Activated CD8-positive, alpha-beta memory T cell treated with anti-CD3 and anti-CD28 coated beads for 1 hour (primary cell): ENCODE results near the gene DSP.

Source experiments
- DNase-seq, 2 donors: peaks; one replicate each; pipeline ENCODE4 v3.0.0-alpha.2; 2020; ENCODE audit warnings: low read depth in 1 of 2; ENCODE audit errors: extremely low read depth in 1 of 2

Gene DSP, protein sequence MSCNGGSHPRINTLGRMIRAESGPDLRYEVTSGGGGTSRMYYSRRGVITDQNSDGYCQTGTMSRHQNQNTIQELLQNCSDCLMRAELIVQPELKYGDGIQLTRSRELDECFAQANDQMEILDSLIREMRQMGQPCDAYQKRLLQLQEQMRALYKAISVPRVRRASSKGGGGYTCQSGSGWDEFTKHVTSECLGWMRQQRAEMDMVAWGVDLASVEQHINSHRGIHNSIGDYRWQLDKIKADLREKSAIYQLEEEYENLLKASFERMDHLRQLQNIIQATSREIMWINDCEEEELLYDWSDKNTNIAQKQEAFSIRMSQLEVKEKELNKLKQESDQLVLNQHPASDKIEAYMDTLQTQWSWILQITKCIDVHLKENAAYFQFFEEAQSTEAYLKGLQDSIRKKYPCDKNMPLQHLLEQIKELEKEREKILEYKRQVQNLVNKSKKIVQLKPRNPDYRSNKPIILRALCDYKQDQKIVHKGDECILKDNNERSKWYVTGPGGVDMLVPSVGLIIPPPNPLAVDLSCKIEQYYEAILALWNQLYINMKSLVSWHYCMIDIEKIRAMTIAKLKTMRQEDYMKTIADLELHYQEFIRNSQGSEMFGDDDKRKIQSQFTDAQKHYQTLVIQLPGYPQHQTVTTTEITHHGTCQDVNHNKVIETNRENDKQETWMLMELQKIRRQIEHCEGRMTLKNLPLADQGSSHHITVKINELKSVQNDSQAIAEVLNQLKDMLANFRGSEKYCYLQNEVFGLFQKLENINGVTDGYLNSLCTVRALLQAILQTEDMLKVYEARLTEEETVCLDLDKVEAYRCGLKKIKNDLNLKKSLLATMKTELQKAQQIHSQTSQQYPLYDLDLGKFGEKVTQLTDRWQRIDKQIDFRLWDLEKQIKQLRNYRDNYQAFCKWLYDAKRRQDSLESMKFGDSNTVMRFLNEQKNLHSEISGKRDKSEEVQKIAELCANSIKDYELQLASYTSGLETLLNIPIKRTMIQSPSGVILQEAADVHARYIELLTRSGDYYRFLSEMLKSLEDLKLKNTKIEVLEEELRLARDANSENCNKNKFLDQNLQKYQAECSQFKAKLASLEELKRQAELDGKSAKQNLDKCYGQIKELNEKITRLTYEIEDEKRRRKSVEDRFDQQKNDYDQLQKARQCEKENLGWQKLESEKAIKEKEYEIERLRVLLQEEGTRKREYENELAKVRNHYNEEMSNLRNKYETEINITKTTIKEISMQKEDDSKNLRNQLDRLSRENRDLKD (N-terminal part only)

DNA sequence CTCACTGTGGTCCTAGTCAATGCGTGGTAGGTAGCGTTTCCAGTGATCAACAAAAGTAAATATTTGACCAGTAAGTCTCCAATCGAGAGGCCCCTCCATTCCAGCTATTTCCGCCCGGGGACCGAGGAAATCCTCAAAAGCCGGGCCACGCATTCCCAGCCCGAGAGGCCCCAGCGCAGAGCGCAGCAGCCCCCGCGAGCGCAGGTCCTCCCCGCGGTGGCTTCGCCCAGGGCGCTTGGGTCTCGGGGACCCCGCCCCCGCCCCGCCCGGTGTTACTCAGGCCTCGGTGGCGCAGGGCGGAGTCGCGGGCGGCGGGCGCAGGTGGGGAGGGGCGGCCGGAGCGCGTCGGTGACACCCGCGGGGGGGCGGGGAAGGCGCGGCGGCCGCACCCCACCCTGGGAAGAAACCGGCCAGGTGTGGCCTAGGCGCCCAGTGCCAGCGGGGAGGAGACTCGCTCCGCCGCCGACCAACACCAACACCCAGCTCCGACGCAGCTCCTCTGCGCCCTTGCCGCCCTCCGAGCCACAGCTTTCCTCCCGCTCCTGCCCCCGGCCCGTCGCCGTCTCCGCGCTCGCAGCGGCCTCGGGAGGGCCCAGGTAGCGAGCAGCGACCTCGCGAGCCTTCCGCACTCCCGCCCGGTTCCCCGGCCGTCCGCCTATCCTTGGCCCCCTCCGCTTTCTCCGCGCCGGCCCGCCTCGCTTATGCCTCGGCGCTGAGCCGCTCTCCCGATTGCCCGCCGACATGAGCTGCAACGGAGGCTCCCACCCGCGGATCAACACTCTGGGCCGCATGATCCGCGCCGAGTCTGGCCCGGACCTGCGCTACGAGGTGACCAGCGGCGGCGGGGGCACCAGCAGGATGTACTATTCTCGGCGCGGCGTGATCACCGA, at the start of gene DSP:
DSP (plus strand) TSS at position 497 of the 890 bp plus-strand sequence; CDS start at position 742, 245 bp downstream.
- no peak for DNase-seq

DNA sequence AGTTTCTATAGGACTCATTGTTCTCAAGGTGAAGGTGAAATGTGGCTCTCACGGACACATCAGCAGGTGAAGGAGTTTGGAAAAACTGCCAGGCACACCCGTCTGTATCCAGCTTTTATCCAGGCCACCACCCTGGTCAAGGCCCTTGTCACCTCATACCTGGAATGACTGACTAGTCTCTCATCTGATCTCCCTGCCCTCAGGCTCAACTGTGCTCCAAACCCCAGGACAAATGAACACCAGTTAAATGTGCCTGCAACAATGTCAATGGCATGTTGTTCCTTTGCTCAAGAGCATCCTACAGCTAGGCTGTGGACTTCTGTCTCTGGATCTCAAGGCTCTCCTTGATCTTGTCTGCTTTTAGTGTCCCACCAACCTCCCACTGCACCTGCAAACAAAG, 47.6 kb upstream of the DSP start:
- no peak for DNase-seq

DNA sequence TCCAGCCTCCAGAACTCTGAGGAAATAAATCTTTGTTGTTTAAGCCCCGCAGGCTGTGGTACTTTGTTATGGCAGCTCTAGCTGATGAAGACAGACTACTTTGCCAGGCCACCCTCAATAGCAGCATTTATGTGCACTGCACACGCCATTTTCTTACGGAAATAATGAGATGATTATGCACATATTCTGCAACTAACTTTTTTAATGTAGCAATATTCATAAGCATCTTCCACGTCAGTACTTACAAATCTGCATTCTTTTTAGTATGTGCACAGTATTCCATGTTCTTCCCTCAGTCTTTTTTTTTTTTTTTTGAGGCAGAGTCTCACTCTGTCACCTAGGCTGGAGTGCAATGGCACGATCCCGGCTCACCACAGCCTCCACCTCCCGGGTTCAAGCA, 46.8 kb upstream of the DSP start:
- DNase-seq = no peak

DNA sequence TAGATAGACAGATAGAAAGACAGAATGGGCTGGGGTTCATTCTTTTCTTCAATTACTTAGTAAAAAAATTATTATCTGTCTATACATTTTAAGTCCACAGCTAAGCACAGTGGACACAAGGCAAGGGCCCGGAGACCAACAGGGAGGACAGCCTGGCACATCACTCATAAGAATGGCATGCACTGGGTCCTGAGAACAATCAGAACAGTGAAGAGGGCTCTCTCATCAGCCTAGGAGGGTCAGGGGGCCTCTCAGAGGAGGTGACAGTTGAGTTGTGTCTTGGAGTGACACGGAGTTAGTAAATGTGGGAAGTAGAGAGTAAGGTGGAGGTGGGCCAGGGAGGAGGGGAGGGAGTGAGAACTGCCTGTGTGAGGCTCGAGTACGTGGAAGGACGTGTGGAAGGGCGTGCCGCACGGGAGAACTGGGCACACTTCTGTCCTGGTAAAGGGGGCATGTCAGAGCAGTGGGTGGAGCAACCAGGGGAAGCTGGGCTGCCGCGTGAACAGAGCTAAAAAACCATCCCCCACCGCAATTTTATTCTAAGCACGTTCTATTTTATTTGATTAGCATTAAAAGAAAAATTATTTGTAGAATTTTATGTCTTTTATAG, 45.1 kb upstream of the DSP start:
- no peak for DNase-seq

DNA sequence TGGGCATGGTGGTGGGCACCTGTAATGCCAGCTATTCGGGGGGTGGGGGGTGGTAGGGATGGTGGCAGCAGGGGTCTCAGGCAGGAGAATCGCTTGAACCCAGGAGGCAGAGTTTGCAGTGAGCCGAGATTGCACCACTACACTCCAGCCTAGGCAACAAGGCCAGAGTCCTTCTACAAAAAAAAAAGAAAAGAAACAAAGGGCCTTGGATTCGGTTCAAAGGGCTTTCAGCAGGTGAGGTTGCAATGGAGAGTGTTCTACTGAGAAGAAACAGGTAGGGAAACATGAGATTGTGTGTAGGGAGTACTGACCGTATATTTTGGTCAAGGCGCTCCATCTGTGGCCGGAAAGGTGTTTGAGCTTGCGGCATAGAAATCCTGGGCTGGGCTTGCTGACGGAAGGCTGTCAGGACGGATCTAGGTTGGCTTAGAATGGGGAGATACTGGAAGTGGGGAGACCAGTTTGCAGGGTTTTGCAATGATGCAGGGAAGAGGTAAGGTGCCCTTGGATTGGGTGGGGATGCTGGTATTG, 40.7 kb upstream of the DSP start:
- DNase-seq = no peak

DNA sequence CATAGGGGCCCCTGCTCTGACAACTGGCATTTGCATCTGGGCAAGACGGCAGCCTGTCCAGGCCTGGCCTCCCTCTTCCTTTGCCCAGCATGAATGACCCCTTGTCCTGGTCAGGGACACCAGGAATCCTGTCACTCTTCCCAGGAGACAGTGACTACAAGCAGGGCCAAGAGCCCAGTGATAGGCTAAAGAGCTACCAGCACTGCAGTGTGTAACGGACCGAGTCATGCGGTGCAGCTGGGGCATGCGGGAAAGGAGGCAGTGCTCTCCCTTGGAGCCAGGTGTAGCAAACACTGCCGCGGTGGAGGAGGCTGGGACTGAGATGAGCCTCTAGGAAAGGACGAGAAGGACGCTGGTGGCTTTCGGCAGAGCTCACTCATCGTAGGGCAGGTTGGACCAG, 38.7 kb upstream of the DSP start:
- no peak for DNase-seq

DNA sequence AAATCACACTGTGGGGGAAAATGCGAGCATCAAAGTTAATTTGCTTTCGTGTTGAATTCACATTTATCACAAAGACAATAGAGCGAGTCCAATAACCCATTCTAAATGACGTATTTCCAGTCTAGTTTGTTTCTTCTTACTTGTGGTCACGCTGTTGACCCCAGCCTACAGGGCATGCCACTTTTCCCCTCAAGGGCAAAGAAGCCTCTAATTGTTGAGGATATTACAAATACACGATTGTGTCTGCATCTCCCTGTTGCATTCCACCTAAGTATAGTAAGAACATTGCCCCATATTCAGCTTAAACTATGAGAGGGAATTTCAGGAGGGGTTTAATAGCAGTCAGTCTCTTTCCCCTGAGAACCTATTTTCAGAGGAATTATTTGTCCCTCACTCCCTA, 37.4 kb upstream of the DSP start:
- DNase-seq = no peak

DNA sequence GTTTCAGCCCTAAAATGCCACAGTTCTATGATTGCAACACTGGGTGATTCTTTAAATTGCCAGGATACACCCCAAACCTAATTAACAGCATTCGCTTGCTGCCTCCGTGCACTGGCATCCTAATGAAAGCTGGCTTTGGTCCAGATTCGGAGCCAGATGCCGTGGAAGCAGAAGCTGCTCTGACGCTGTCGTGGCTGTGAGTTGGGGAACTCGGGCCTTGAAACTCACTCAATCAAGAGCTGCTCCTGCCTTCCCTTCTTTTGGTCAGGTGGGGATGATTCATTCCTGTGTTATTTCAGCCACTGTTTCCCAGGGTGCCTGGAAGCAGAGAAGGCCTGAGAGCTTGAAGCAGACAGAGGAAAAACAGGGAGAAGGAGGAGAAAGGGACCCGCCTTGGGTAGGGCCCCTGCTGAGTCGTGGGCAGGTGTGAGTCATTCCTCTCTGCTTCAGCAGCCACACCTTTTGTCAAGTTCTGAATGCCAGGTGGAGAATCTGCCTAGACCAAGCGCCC, 36.2 kb upstream of the DSP start:
- no peak for DNase-seq

DNA sequence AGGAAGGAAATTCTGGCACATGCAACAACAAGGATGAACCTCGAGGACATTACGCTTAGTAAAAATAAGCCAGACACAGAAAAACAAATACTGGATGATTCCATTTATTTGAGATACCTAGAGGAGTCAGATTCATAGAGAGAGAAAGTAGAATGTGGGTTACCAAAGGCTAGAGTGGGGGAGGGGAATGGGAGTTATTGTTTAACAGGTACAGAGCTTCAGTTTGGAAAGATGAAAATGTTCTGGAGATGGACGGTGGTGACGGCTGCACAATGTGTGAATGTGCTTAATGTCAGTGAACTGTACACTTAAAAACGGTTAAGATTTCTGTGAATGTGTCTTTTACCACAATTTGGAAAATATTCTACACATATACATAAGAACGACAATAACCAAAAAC, 33.9 kb upstream of the DSP start:
- no peak for DNase-seq

DNA sequence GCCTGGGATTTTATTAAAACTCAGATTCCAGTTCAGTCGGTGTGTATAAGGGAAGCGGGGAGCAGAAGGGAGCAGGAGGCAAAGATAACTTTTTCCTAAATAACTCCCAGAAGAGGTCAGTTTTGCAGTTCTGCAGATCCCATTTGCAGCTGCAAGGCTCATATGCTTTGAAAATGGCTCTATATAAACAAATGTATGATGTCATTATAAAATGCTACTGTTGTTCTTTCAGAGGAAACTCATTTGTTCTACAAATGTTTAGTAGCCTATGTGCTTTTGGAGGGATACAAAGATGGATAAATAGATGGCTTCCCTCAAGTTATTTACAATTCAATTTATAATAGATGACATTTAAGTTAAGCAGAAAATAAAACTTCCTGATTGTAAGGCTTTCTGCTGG, 29.2 kb upstream of the DSP start:
- no peak for DNase-seq

DNA sequence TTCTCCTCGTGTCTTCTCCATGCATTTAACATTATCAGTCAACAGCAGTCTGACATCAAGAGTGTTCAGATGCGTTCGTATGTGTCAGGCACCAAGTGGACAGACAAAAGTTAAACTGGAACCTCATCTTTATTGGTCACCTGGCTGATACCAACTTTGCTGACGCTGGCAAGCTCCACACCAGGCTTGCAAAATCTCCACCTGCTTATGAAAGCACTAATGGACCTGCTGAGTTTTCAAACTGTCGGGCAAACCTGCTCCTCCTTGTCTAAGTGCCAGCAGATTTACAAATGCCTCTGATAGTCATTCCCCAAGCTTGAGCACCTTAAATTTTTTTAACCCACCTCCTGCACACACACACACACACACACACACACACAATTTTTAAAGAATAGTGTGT, 27.9 kb upstream of the DSP start:
- DNase-seq = no peak

DNA sequence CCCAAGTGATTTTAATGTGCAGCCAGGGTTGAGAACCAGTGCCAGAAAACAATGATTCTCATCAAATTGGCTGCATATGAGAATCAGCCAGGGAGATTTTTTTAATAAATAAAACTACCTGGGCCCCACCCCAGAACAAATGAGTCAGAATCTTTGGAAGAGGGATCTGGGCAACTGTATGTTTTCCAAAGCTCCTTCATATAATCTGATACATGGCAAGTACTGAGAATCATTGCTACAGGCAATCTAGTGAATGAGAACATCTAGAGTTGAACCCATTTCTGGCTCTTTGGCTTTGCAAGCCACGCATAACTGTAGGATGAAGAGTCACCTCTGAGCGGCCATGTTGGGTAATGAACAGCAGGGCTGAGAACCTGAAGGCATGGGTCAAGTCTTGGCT, 26.1 kb upstream of the DSP start:
- DNase-seq = no peak

DNA sequence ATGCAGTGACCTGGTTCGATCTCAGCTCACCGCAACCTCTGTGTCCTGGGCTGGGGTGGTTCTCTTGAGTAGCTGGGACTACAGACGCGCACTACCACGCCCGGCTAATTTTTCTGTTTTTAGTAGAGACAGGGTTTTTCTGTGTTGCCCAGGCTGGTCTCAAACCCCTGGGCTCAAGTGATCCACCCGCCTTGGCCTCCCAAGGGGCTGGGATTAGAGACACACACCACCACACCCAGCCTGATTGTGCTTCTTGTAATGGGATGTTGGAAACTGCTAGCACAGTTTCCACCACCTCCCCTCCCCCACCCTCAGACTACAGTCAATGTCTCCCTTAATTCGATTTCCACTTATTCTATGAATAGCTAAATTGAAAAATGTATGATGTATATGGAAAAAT, 22.6 kb upstream of the DSP start:
- DNase-seq = no peak

DNA sequence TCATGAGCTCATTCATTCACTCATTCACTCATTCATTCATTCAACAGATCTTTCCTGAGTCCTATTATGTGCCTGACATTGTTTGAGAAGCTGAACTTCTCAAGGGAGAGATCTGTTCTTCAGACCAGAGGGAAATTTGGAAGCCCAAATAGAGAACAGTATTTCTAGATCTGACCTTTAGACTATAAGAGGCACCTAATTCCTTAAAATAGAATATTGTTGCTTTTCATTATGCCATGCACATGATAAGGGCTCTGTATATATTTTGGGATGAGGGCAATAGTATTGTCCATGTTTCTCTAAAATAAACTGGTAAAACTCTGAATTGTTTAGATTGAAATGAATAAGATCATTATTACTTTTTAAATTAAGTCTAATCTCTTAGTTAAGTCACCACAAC, 18.6 kb upstream of the DSP start:
- no peak for DNase-seq

DNA sequence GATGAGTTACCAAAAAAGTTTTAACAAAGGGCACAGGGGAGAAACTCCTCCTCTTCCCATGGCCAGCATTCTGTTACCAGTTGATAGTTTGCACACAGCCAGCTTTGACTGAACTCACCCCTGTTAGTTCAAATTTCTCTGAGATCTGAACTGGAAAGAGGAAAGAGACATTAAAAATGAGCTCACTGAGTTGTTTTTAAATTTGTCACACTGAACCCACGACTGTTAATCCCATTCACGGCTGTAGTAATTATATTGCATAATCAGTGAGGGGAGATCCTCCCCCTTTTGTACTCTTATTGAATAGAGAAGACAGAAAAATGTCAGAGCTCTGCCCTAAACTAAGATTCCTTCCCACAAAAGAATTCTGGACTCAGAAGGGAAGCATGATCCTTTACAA, 17.5 kb upstream of the DSP start:
- DNase-seq = no peak

DNA sequence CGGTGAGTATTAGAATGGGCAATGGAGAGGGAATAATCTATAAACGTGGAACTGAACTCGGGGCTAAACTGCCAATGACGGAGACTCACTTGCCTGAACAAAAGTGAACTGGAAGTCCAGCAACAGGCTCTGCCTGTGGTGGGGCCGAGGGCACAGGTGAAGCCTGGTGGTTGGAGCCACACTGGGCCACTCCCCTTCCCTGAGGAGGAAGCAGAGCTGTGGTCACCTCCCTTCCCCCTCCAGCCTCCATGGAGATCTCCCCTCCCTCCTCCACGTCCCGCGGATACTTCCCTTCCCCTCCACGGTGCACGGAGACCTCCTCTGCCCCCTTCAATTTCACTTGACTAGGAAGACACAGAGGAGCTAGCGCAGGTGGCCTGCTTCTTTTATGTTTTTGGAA, 14.7 kb upstream of the DSP start:
- no peak for DNase-seq

DNA sequence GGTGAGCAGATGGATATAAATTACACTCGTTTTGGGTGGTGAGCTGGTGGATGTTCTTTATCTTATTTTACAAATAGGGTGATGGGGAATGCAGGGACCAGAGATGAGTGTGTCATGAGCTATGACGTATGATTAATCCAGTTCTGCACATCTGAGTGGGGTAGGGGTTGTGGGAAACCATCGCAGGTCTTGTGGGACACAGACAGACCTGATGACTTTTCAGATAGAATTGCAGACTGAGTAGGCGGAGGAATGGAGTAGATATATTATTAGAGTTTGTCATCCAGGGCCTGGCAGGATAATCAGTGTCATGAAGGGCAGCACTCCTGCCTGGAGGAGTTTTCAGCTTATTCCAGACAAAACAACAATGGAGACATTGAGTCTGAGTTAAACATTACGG, 12.9 kb upstream of the DSP start:
- no peak for DNase-seq

DNA sequence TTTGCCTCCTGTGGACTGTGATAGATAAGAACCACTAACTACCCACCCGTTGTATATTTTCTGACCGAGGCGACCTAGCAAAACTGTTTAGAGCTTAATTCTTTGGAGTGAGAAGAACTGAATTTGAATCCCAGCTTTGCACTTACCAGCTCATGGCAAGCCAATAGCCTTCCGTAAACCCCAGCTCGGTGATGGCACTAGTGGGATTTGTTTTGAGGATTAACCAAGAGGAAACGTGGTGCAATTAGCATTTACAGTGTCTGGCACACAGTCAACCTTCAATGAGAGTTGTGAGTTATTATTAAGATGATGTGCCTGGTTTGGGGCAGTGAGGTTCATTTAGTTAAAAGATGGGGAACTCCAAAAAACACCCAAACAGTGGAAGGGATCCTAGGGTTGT, 12.3 kb upstream of the DSP start:
- no peak for DNase-seq

DNA sequence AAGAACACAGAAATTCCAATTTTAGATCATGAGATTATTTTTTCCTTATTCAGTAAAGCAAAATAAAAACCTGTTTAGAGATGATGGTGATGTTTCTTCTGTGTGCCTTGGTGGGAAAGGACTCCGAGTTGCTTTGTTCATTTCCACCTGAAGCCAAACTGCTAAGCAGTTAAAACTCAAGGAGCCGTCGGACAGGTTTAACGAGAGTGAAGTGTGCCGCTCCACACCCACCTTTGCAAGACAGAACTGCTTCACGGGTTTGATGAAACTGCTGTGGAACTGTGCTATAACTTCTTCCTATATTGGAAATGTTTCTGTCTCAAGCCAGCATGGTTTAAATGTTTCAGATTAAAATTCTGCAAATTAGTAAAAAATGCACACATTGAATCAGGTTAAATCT, 9.2 kb upstream of the DSP start:
- no peak for DNase-seq

DNA sequence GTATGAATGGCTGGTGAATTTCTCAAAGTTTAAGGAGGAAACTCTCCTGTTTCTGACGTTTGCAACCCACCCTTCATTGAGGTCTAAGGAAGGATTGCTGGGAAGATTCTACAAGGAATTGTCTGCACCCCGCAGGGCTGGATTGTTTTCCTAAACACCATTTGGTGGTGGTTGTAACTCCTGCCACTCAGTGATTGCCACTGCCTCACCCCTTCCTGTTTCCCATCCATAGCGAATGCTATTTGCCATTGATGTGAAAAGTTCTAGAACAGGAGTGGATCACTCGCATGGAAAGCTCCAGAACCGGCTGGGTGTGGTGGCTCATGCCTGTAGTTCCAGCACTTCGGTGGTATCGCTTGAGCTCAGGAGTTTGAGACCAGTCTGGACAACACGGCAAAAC, 8.7 kb upstream of the DSP start:
- DNase-seq = no peak
